ENCODE measurements around the gene GPS1.
A peak's percentile ranks its signal among the peaks of the same experiment; 100 is the strongest.

GPS1 gene

DNA sequence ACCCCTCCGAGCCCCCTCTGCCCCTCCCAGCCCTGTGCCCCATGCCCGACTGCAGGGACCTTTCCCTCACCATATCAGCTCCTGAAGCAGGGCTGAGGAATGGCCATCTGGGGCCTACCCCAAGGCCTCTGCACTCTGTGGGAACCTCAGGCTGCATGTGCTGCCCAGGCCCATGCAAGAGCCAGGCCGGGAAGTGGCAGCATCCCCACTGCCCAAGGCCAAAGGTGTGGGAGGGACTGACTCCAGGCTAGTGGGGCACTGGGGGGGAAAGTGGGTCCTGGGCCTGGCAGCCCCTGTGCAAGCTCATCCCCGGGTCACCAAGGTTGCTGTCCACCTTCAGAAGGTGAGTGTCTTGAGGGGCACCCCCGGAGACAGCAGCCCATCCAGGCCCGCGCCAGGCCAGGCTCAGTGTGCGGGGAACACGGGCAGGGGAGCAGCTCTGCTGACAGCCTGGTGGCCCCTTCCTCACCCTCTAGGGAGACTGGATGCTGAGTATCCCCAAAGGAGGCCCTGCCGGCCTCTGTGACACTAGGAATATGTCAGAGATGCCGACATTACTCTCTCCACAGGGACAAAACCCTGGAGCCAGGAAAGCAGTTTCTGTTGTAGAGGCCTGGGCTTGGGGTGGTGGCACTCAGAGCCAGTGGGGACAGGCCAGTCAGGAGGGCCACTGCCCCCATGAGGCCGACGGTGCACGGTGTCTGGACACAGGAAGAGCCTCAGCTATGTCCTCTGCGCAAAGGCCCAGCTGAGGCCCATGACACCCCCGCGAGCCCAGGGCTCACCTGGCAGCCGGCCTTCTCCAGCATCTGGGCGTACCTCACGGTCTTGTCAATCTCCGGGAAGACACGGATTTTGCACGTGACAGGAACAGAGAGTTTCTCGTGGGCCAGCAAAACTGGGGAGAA lies 10.6 kb downstream of the GPS1 start:
- H3K4me1 ChIP-seq (ENCODE audit: control insufficient read depth, insufficient read depth, low read length, poor library complexity, severe bottlenecking) = peaks cover 9% of the 10 kb centered on the region
- no peak overlapping the region for H3K4me3 ChIP-seq (ENCODE audit: extremely low read depth, insufficient read depth, low read length, poor library complexity, severe bottlenecking)
- H3K9me3 ChIP-seq (ENCODE audit: control insufficient read depth, low read length) = no peaks in the 10 kb centered on the region
- H3K36me3 ChIP-seq (ENCODE audit: control insufficient read depth, insufficient read depth, low read length) = peaks cover 52% of the 10 kb centered on the region
- H3K27ac ChIP-seq (ENCODE audit: low read depth, low read length, severe bottlenecking) = no peak overlapping the region
- WGBS, 2 experiments (ENCODE audit: insufficient coverage in 2 of 2) = 91 to 98% methylated on average over 19 to 22 of the region's 24 CpGs

DNA sequence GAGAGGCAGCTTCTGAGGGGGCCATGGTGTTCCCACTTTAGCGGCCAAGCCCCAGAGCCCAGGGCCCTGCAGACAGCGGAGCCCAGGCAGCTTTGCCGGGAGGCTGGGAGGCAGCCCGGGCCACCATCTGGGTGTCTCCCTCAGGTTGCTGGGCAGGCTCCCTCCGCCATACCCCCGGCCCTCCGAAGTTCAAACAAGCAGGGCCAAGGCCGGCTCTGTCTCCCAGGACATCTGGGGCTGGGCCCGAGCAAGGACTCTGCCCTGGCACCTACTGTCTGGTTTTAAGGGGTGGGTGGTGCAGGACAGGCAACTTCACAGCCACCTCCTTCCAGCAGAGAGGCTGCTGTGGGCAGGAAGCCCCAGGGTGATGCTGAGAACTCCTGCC lies 11.3 kb downstream of the GPS1 start:
- Histone ChIP-seq H3K4me3 (ENCODE audit: extremely low read depth, insufficient read depth, low read length, poor library complexity, severe bottlenecking) (no peak overlapping the region), H3K9me3 (ENCODE audit: control insufficient read depth, low read length) (no peaks in the 10 kb centered on the region), H3K27ac (ENCODE audit: low read depth, low read length, severe bottlenecking) (no peak overlapping the region), H3K36me3 (ENCODE audit: control insufficient read depth, insufficient read depth, low read length) (peaks cover 46% of the 10 kb centered on the region), H3K4me1 (ENCODE audit: control insufficient read depth, insufficient read depth, low read length, poor library complexity, severe bottlenecking) (peaks cover 9% of the 10 kb centered on the region)
- 96 to 98% methylated on average over 9 of the region's 9 CpGs for WGBS, 2 experiments (ENCODE audit: insufficient coverage in 2 of 2)

- no peaks in the 10 kb centered on the region for H3K9me3 ChIP-seq (ENCODE audit: control insufficient read depth, low read length)
- H3K4me3 ChIP-seq (ENCODE audit: extremely low read depth, insufficient read depth, low read length, poor library complexity, severe bottlenecking) = no peak overlapping the region
- WGBS, 2 experiments (ENCODE audit: insufficient coverage in 2 of 2) = 91 to 94% methylated on average over 19 to 20 of the region's 20 CpGs
- H3K4me1 ChIP-seq (ENCODE audit: control insufficient read depth, insufficient read depth, low read length, poor library complexity, severe bottlenecking) = peaks cover 9% of the 10 kb centered on the region
- no peak overlapping the region for H3K27ac ChIP-seq (ENCODE audit: low read depth, low read length, severe bottlenecking)
- peaks cover 39% of the 10 kb centered on the region for H3K36me3 ChIP-seq (ENCODE audit: control insufficient read depth, insufficient read depth, low read length)
These were observed 12.0 kb downstream of the GPS1 start for GRCh38 chr17:82063424-82064415.

GRCh38 chr17:82064433-82065192 lies 12.9 kb downstream of the GPS1 start:
- H3K4me1 ChIP-seq (ENCODE audit: control insufficient read depth, insufficient read depth, low read length, poor library complexity, severe bottlenecking) = peaks cover 9% of the 10 kb centered on the region
- 68 to 69% methylated on average over 34 to 36 of the region's 36 CpGs for WGBS, 2 experiments (ENCODE audit: insufficient coverage in 2 of 2)
- H3K27ac ChIP-seq (ENCODE audit: low read depth, low read length, severe bottlenecking) = no peak overlapping the region
- peaks cover 33% of the 10 kb centered on the region for H3K36me3 ChIP-seq (ENCODE audit: control insufficient read depth, insufficient read depth, low read length)
- H3K4me3 ChIP-seq (ENCODE audit: extremely low read depth, insufficient read depth, low read length, poor library complexity, severe bottlenecking) = peak overlapping the region; percentile 66
- no peaks in the 10 kb centered on the region for H3K9me3 ChIP-seq (ENCODE audit: control insufficient read depth, low read length)

GRCh38 chr17:82065193-82065637 lies 13.5 kb downstream of the GPS1 start:
- Histone ChIP-seq H3K27ac (ENCODE audit: low read depth, low read length, severe bottlenecking) (no peak overlapping the region), H3K36me3 (ENCODE audit: control insufficient read depth, insufficient read depth, low read length) (peaks cover 29% of the 10 kb centered on the region), H3K4me1 (ENCODE audit: control insufficient read depth, insufficient read depth, low read length, poor library complexity, severe bottlenecking) (peaks cover 9% of the 10 kb centered on the region), H3K4me3 (ENCODE audit: extremely low read depth, insufficient read depth, low read length, poor library complexity, severe bottlenecking) (peak overlapping the region; percentile 66), H3K9me3 (ENCODE audit: control insufficient read depth, low read length) (no peaks in the 10 kb centered on the region)
- 1 to 2% methylated on average over 34 to 43 of the region's 47 CpGs for WGBS, 2 experiments (ENCODE audit: insufficient coverage in 2 of 2)

DNA sequence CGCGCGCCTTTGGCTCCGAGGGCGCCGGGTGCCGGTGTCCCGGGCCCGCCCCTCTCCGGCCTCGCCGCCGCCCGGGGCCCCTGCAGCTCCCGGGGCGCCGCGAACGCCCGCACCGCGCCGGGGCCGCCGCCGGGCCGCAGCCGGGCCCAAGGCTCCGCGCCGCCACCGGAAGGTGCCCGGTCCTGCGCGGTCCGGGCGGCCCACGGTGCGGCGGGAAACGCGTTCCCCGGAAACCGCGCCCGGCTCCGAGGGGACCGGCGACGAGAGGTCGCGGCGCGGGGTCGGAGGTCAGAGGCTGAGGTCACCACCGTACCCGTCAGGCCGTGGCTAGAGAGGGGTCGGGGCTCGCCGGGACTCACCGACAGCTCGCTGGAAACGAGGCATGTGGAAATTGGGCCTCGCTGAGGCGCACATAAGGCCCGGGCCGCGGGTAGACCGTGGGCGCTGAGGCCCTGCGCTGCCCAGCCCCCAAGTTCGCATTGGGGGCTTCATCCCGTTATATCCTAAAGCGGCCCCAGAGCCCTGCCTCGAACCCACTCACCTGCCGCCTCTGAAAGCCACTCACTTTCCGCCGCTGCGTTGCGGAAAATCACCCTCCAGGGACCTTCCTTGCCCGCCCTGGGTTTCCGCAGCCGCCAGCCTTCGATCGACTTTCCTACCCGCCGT lies 14.1 kb downstream of the GPS1 start, which contains the start of gene DUS1L:
TSS of gene DUS1L (minus strand) at position 167 of the 666 bp plus-strand sequence. CDS start 745 bp downstream, outside the sequence.
- Histone ChIP-seq H3K4me1 (ENCODE audit: control insufficient read depth, insufficient read depth, low read length, poor library complexity, severe bottlenecking) (peaks cover 9% of the 10 kb centered on the region), H3K4me3 (ENCODE audit: extremely low read depth, insufficient read depth, low read length, poor library complexity, severe bottlenecking) (peak within 1 kb of the TSS; percentile 66), H3K27ac (ENCODE audit: low read depth, low read length, severe bottlenecking) (peak within 1 kb of the TSS; percentile 36), H3K9me3 (ENCODE audit: control insufficient read depth, low read length) (no peaks in the 10 kb centered on the region), H3K36me3 (ENCODE audit: control insufficient read depth, insufficient read depth, low read length) (peaks cover 25% of the 10 kb centered on the region)
- WGBS, 2 experiments (ENCODE audit: insufficient coverage in 2 of 2) = 7 to 14% methylated on average over 67 to 88 of the region's 88 CpGs

DNA sequence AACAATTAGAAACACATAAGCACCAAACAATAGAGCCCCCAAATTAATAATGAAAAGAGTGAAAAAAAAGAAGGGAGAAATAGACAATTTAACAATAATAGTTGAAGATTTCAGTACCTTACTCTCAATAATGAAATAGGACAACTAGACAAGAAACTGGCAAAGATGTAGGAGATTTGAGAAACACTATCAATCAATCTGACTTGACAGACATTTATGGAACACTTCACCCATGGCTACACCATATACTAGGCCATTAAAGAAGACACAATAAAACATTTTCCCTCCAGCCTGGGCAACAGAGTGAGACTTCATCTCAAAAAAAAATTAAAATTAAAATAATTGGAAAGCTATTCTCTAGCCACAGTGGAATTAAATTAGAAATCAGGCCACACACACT lies 18.9 kb downstream of the GPS1 start:
- Histone ChIP-seq H3K36me3 (ENCODE audit: control insufficient read depth, insufficient read depth, low read length) (no peaks in the 10 kb centered on the region), H3K9me3 (ENCODE audit: control insufficient read depth, low read length) (no peaks in the 10 kb centered on the region), H3K4me1 (ENCODE audit: control insufficient read depth, insufficient read depth, low read length, poor library complexity, severe bottlenecking) (peaks cover 4% of the 10 kb centered on the region), H3K27ac (ENCODE audit: low read depth, low read length, severe bottlenecking) (no peak overlapping the region), H3K4me3 (ENCODE audit: extremely low read depth, insufficient read depth, low read length, poor library complexity, severe bottlenecking) (no peak overlapping the region)

GRCh38 chr17:82072827-82073226 lies 21.1 kb downstream of the GPS1 start:
- no peaks in the 10 kb centered on the region for H3K4me1 ChIP-seq (ENCODE audit: control insufficient read depth, insufficient read depth, low read length, poor library complexity, severe bottlenecking)
- H3K27ac ChIP-seq (ENCODE audit: low read depth, low read length, severe bottlenecking) = no peak overlapping the region
- peaks cover 5% of the 10 kb centered on the region for H3K36me3 ChIP-seq (ENCODE audit: control insufficient read depth, insufficient read depth, low read length)
- H3K9me3 ChIP-seq (ENCODE audit: control insufficient read depth, low read length) = no peaks in the 10 kb centered on the region
- WGBS, 2 experiments (ENCODE audit: insufficient coverage in 2 of 2) = 80 to 84% methylated on average over 2 to 3 of the region's 6 CpGs
- no peak overlapping the region for H3K4me3 ChIP-seq (ENCODE audit: extremely low read depth, insufficient read depth, low read length, poor library complexity, severe bottlenecking)

DNA sequence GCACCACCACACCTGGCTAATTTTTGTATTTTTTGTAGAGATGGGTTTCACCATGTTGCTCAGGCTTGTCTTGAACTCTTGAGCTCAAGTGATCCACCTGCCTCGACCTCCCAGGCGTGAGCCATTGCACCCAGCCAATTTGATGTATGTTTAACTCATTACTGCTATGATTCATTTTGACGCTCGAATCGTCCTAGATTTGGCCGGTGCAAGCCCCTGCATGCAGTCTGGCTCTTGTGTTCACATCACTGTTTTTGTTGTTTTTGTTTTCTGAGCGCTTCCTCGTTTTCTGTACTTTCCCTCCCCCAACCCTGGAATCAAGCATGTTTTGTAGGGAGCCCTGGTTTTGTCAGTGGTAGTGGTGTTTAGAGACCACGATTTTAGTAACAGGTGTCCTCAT lies 21.7 kb downstream of the GPS1 start:
- H3K9me3 ChIP-seq (ENCODE audit: control insufficient read depth, low read length) = no peaks in the 10 kb centered on the region
- no peaks in the 10 kb centered on the region for H3K4me1 ChIP-seq (ENCODE audit: control insufficient read depth, insufficient read depth, low read length, poor library complexity, severe bottlenecking)
- peaks cover 11% of the 10 kb centered on the region for H3K36me3 ChIP-seq (ENCODE audit: control insufficient read depth, insufficient read depth, low read length)
- H3K27ac ChIP-seq (ENCODE audit: low read depth, low read length, severe bottlenecking) = no peak overlapping the region
- no peak overlapping the region for H3K4me3 ChIP-seq (ENCODE audit: extremely low read depth, insufficient read depth, low read length, poor library complexity, severe bottlenecking)
- 92 to 96% methylated on average over 4 to 7 of the region's 9 CpGs for WGBS, 2 experiments (ENCODE audit: insufficient coverage in 2 of 2)
